HepG2 (cell line): ENCODE results near the gene STXBP2. TPM values are rescaled to one million over a fixed set of nuclear protein-coding genes. Genes with fewer than 3 reads are reported as not detected.

ENCODE experiments used
- ARID5B ChIP-seq: IDR thresholded peaks from 2 replicates; pipeline ENCODE4 v1.4.0; 2020; ENCODE audit warnings: mild to moderate bottlenecking, missing genetic modification reagents
- CHD4 ChIP-seq: fragments of 200-600 bp; sonication (generic); IDR thresholded peaks from 2 replicates; pipeline ENCODE4 v1.7.0; 2017; ENCODE audit warnings: mild to moderate bottlenecking, low read length, borderline replicate concordance
- DNMT3B ChIP-seq: conservative IDR thresholded peaks from 2 replicates; pipeline ENCODE4 v1.6.1; 2016; ENCODE audit warnings: missing biosample characterization, control low read depth
- FOXM1 ChIP-seq: sonication (generic); formaldehyde crosslinking; IDR thresholded peaks from 2 replicates; pipeline ENCODE4 v1.5.0; 2020; ENCODE audit warnings: missing genetic modification reagents
- HCFC1 ChIP-seq: fragments of 150-350 bp; IDR thresholded peaks from 2 replicates; pipeline ENCODE4 v1.6.1; 2014; ENCODE audit warnings: low read depth, low read length
- HIVEP1 ChIP-seq: sonication (generic); formaldehyde crosslinking; IDR thresholded peaks from 2 replicates; pipeline ENCODE4 v1.4.0; 2020; ENCODE audit warnings: mild to moderate bottlenecking, missing genetic modification reagents
- KLF13 ChIP-seq: sonication (generic); formaldehyde crosslinking; IDR thresholded peaks from 2 replicates; pipeline ENCODE4 v1.4.0; 2020; ENCODE audit warnings: mild to moderate bottlenecking, missing genetic modification reagents
- LRRFIP1 ChIP-seq: sonication (generic); formaldehyde crosslinking; conservative IDR thresholded peaks from 2 replicates; pipeline ENCODE4 v1.4.0; 2020; ENCODE audit warnings: missing genetic modification reagents
- MYNN ChIP-seq: sonication (generic); formaldehyde crosslinking; IDR thresholded peaks from 2 replicates; pipeline ENCODE4 v1.4.0; 2020; ENCODE audit warnings: mild to moderate bottlenecking, low read depth, missing genetic modification reagents
- NFYB ChIP-seq: sonication (generic); formaldehyde crosslinking; IDR thresholded peaks from 2 replicates; pipeline ENCODE4 v1.4.0; 2020; ENCODE audit warnings: missing genetic modification reagents
- PAWR ChIP-seq: sonication (generic); formaldehyde crosslinking; IDR thresholded peaks from 2 replicates; pipeline ENCODE4 v1.4.0; 2020; ENCODE audit warnings: missing genetic modification reagents, mild to moderate bottlenecking, borderline replicate concordance
- POLR2G ChIP-seq: fragments of 200-400 bp; formaldehyde crosslinking; IDR thresholded peaks from 2 replicates; pipeline ENCODE4 v1.6.1; 2018; ENCODE audit warnings: mild to moderate bottlenecking, low read depth, low read length, moderate library complexity
- SMAD3 ChIP-seq: sonication (generic); formaldehyde crosslinking; IDR thresholded peaks from 2 replicates; pipeline ENCODE4 v1.4.0; 2020; ENCODE audit warnings: missing genetic modification reagents
- THAP8 ChIP-seq: sonication (generic); formaldehyde crosslinking; IDR thresholded peaks from 2 replicates; pipeline ENCODE4 v1.5.1; 2020; ENCODE audit warnings: missing genetic modification reagents, mild to moderate bottlenecking, borderline replicate concordance
- YEATS2 ChIP-seq: sonication (generic); formaldehyde crosslinking; IDR thresholded peaks from 2 replicates; pipeline ENCODE4 v1.4.0; 2020; ENCODE audit warnings: missing genetic modification reagents, borderline replicate concordance
- ZBTB25 ChIP-seq: IDR thresholded peaks from 2 replicates; pipeline ENCODE4 v1.6.1; 2018; ENCODE audit warnings: missing genetic modification reagents
- ZNF253 ChIP-seq: sonication (generic); formaldehyde crosslinking; IDR thresholded peaks from 2 replicates; pipeline ENCODE4 v1.8.0; 2022; ENCODE audit warnings: mild to moderate bottlenecking, missing genetic modification reagents, borderline replicate concordance
- ZNF503 ChIP-seq: sonication (generic); formaldehyde crosslinking; IDR thresholded peaks from 2 replicates; pipeline ENCODE4 v1.4.0; 2020; ENCODE audit warnings: missing genetic modification reagents
- ZNF556 ChIP-seq: sonication (generic); formaldehyde crosslinking; IDR thresholded peaks from 2 replicates; pipeline ENCODE4 v1.4.0; 2020; ENCODE audit warnings: mild to moderate bottlenecking, missing genetic modification reagents, borderline replicate concordance
- polyA plus RNA-seq, 8 experiments: library from polyadenylated mRNA; depleted of rRNA in 3 of 8; stranded (reverse) in 7 of 8; unstranded in 1 of 8; fragments of >200 nt; fragmentation: Illumina TruSeq in 4 of 8; extraction: Trizol in 4 of 8; gene quantifications; 2 replicates each; pipeline versions ENCODE4 v1.2.1 to v1.2.3, GENCODE V29; 2011 to 2016; ENCODE audit warnings: low read depth in 4 of 8, missing spikeins in 1 of 8, mixed read lengths in 1 of 8; ENCODE audit not compliant: insufficient read depth in 1 of 8
- total RNA-seq, 5 experiments: library from RNA; depleted of rRNA; stranded (reverse); fragments of >200 nt; fragmentation: Illumina TruSeq; extraction: Trizol; gene quantifications; 2 replicates each; pipeline ENCODE4 v1.2.3, GENCODE V29; 2016; ENCODE audit warnings: low read depth in 1 of 5

The STXBP2 gene
- total and polyA plus RNA-seq, 2 of the 13 experiments (the other 11 are each of a cell fraction or from before 2014, with no cell fraction given) = 22.8 to 40.1 TPM

GRCh38 chr19:7629347-7630054 is 7.4 kb upstream of the STXBP2 start, which contains the start of the genes PET100 and XAB2 (continued):
- TF ChIP-seq THAP8 (CRISPR knock-in tag) (no peak), POLR2G (peak; percentile 77), DNMT3B (CRISPR knock-in tag) (no peak), HCFC1 (peak; percentile 66), CHD4 (no peak), PAWR (no peak), NFYB (peak; percentile 99), MYNN (CRISPR knock-in tag) (no peak; the same call in 1 of the 2 replicates), ZBTB25 (no peak), FOXM1 (CRISPR knock-in tag) (no peak), ZNF556 (CRISPR knock-in tag) (0 out of 2 replicates have a peak, but pooled peaks have one; percentile 42), YEATS2 (CRISPR knock-in tag) (peak; percentile 93), SMAD3 (0 out of 2 replicates have a peak, but pooled peaks have one; percentile 18), HIVEP1 (0 out of 2 replicates have a peak, but pooled peaks have one; percentile 23), LRRFIP1 (CRISPR knock-in tag) (no peak), KLF13 (CRISPR knock-in tag) (no peak), ZNF253 (CRISPR knock-in tag) (no peak), ARID5B (CRISPR knock-in tag) (no peak; the same call in none of the 2 replicates), ZNF503 (CRISPR knock-in tag) (peak; percentile 37; the same call in 1 of the 2 replicates)
